HEK293T (cell line): ENCODE results near the gene CTAGE8.
"Not testable (repeated sequence)": the region's sequence is repeated elsewhere in the genome, so short reads cannot be mapped to it uniquely, and the experiment has no call there.

Experiments
- BHLHE40 ChIP-seq: fragments of 450-650 bp; IDR thresholded peaks from 2 replicates; pipeline ENCODE4 v1.6.1; 2016; ENCODE audit warnings: mild to moderate bottlenecking, moderate library complexity, borderline replicate concordance
- CTBP1 ChIP-seq: fragments of 450-650 bp; IDR thresholded peaks from 2 replicates; pipeline ENCODE4 v1.6.1; 2016; ENCODE audit warnings: borderline replicate concordance
- FOXK2 ChIP-seq: fragments of 450-650 bp; IDR thresholded peaks from 2 replicates; pipeline ENCODE4 v1.6.1; 2016; ENCODE audit warnings: mild to moderate bottlenecking
- FOXM1 ChIP-seq: fragments of 450-650 bp; IDR thresholded peaks from 2 replicates; pipeline ENCODE4 v1.6.1; 2017; ENCODE audit warnings: mild to moderate bottlenecking, borderline replicate concordance
- HDGF ChIP-seq: fragments of 450-650 bp; IDR thresholded peaks from 2 replicates; pipeline ENCODE4 v1.6.1; 2017; ENCODE audit warnings: antibody characterized with exemption, borderline replicate concordance
- SUZ12 ChIP-seq: fragments of 450-650 bp; IDR thresholded peaks from 2 replicates; pipeline ENCODE4 v1.6.1; 2016; ENCODE audit warnings: mild to moderate bottlenecking

DNA sequence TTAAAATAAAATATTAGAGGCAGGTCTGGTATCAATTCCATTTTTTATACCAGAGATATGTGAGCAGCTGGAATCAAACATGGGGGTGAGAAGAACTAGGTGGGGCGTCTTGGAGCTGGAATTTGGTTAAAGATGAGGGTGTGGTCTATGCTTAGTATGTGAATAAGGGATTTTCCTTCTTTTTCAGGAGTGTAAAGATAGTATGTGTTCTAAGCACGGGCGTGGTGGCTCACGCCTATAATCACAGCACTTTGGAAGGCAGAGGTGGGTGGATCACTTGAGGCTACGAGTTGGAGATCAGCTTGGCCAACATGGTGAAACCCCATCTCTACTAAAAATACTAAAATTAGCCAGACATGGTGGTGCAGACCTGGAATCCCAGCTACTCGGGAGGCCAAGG lies 6.2 kb upstream of the CTAGE8 start:
- not testable (repeated sequence) for TF ChIP-seq HDGF, BHLHE40, FOXM1, SUZ12, FOXK2, CTBP1
